Upper lobe of right lung (tissue), 1 donor: ENCODE results near the gene TAX1BP1. TPM values are rescaled to one million over a fixed set of nuclear protein-coding genes. Genes with fewer than 3 reads are reported as not detected.

ENCODE experiments used
- ATAC-seq: fragments of 200-7000 bp; cut with Tn5 transposase; one replicate; pipeline ENCODE4 v1.9.1; 2020; ENCODE audit warnings: mild to moderate bottlenecking, moderate library complexity
- DNase-seq: peaks from one replicate; pipeline ENCODE4 v3.0.0-alpha.2; 2020
- H3K27ac ChIP-seq: fragments of 200-600 bp; one replicate; pipeline ENCODE4 v1.8.0; 2022
- H3K27me3 ChIP-seq: fragments of 200-600 bp; one replicate; pipeline ENCODE4 v1.8.0; 2022; ENCODE audit warnings: mild to moderate bottlenecking
- H3K36me3 ChIP-seq: fragments of 200-600 bp; one replicate; pipeline ENCODE4 v1.8.0; 2022
- H3K4me1 ChIP-seq: fragments of 200-600 bp; one replicate; pipeline ENCODE4 v1.8.0; 2022
- H3K4me3 ChIP-seq: fragments of 200-600 bp; one replicate; pipeline ENCODE4 v1.8.0; 2022; ENCODE audit warnings: mild to moderate bottlenecking
- H3K9me3 ChIP-seq: fragments of 200-600 bp; one replicate; pipeline ENCODE4 v1.8.0; 2022
- CTCF ChIP-seq: fragments of 200-600 bp; IDR thresholded peaks from one replicate; pipeline ENCODE4 v1.8.0; 2022; ENCODE audit warnings: antibody characterized with exemption
- intact Hi-C: fragments of 100-400 bp; cut with DNase I; formaldehyde crosslinking; loops from one replicate; pipeline ENCODE4 v1.11.0; 2022
- total RNA-seq: library from RNA; stranded (reverse); fragmentation: NEBNext Ultra II Directional; extraction: Animal tissue kit (Norgen Biotek cat#: 25700); gene quantifications from one replicate; pipeline ENCODE4 v1.2.1, GENCODE V29; 2021
- donor health status: DM: no; HTN: yes; CAD: no; lungs with severe emphysema.

TAX1BP1 gene
- total RNA-seq, 1 donor from 2014 or later = 109 TPM

GRCh38 chr7:27799212-27799611, 59.2 kb downstream of the TAX1BP1 start:
- H3K27ac ChIP-seq = no peak overlapping the region
- no peaks in the 10 kb centered on the region for H3K27me3 ChIP-seq
- no peak overlapping the region for H3K4me3 ChIP-seq
- ATAC-seq (no peak), DNase-seq (no peak)
- TF ChIP-seq CTCF = no peak
- H3K4me1 ChIP-seq = peaks cover 6% of the 10 kb centered on the region
- intact Hi-C loops = no loop called here
- peaks cover 66% of the 10 kb centered on the region for H3K36me3 ChIP-seq
- H3K9me3 ChIP-seq = no peaks in the 10 kb centered on the region

- TF ChIP-seq CTCF = no peak
- intact Hi-C loops = no loop called here
Measured at GRCh38 chr7:27802999-27803398, 63.0 kb downstream of the TAX1BP1 start.

GRCh38 chr7:27804139-27804538, 64.2 kb downstream of the TAX1BP1 start:
- intact Hi-C loops = no loop called here
- no peak for TF ChIP-seq CTCF
- ATAC-seq (no peak), DNase-seq (no peak)
- Histone ChIP-seq H3K27ac (no peak overlapping the region), H3K4me1 (peaks cover 6% of the 10 kb centered on the region), H3K4me3 (no peak overlapping the region), H3K9me3 (no peaks in the 10 kb centered on the region), H3K36me3 (peaks cover 17% of the 10 kb centered on the region), H3K27me3 (no peaks in the 10 kb centered on the region)

More at GRCh38 chr7:27802999-27803398, 63.0 kb downstream of the TAX1BP1 start:
- Histone ChIP-seq H3K27ac (no peak overlapping the region), H3K4me3 (no peak overlapping the region), H3K36me3 (peaks cover 28% of the 10 kb centered on the region), H3K4me1 (peaks cover 6% of the 10 kb centered on the region), H3K9me3 (no peaks in the 10 kb centered on the region), H3K27me3 (no peaks in the 10 kb centered on the region)
- DNase-seq (no peak), ATAC-seq (no peak)

GRCh38 chr7:27808626-27809025, 68.7 kb downstream of the TAX1BP1 start:
- H3K9me3 ChIP-seq = no peaks in the 10 kb centered on the region
- no peak overlapping the region for H3K4me3 ChIP-seq
- ATAC-seq = no peak
- no peak overlapping the region for H3K27ac ChIP-seq
- H3K27me3 ChIP-seq = no peaks in the 10 kb centered on the region
- H3K36me3 ChIP-seq = no peaks in the 10 kb centered on the region
- no peak for DNase-seq
- no peak for TF ChIP-seq CTCF
- intact Hi-C loops = no loop called here
- peaks cover 1% of the 10 kb centered on the region for H3K4me1 ChIP-seq

- no peaks in the 10 kb centered on the region for H3K9me3 ChIP-seq
- no peak overlapping the region for H3K27ac ChIP-seq
- peaks cover 3% of the 10 kb centered on the region for H3K36me3 ChIP-seq
- DNase-seq (no peak), ATAC-seq (no peak)
- no peak overlapping the region for H3K4me3 ChIP-seq
- intact Hi-C loops = no loop called here
- TF ChIP-seq CTCF = no peak
- H3K4me1 ChIP-seq = no peaks in the 10 kb centered on the region
- H3K27me3 ChIP-seq = no peaks in the 10 kb centered on the region
Measured at GRCh38 chr7:27810186-27810585, 70.2 kb downstream of the TAX1BP1 start.

- no peak overlapping the region for H3K27ac ChIP-seq
- peaks cover 24% of the 10 kb centered on the region for H3K36me3 ChIP-seq
- no peaks in the 10 kb centered on the region for H3K4me1 ChIP-seq
- ATAC-seq (no peak), DNase-seq (no peak)
- TF ChIP-seq CTCF = no peak
- no peak overlapping the region for H3K4me3 ChIP-seq
- H3K9me3 ChIP-seq = no peaks in the 10 kb centered on the region
- H3K27me3 ChIP-seq = no peaks in the 10 kb centered on the region
- intact Hi-C loops = no loop called here
Measured at GRCh38 chr7:27812706-27813105, 72.7 kb downstream of the TAX1BP1 start.
